GM19463 (cell line): Measurements from ENCODE around the gene DUSP10.

Experiments used
- ATAC-seq: cut with Tn5 transposase; IDR thresholded peaks from one replicate; pipeline ENCODE4 v1.9.1; 2021; ENCODE audit warnings: mild to moderate bottlenecking, moderate library complexity; ENCODE audit not compliant: unreplicated experiment

The DUSP10 gene

DNA sequence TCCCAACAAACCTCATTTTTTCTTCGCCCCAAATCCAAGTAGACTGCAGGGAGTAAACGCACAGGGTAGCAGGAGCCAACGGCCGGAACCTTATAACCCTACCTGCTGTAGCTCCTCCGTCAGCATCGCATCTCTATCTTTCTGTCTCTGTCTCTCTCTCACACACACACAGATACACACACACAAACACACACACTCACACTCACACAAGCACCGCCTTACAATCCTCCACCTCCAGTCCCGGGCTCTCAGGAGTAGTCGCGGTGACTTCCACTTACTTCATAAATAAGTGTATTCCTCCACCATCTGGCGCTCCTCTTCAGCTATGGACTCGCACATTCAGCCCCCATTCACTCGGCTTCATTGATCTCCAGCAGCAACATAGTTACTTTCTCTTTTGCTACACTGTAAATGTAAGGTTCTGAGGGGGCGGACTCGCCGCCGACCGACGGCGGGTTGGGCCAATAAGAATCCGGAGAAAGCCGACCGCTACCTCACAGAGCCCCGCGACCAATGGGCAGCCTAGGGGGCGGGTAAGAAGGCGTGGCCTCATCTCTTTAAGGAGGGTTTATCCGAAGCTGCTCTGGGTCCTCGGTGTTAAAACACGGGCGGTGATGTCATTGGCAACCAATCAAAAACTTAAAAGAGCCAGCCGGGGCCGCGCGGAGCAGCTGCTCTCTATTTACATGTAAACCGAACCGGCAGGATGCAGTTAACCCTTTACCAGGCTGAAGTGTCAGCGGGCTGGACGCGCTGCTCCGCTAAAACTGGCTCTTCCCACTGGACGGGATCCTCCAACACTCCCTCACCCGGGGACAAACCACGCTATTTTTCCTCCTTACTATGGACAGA, at the start of gene DUSP10:
Gene DUSP10, minus strand, starts transcription at position 387 of the 852 bp plus-strand sequence. CDS start 2,345 bp downstream, outside the sequence.
- ATAC-seq: peak; percentile 78

DNA sequence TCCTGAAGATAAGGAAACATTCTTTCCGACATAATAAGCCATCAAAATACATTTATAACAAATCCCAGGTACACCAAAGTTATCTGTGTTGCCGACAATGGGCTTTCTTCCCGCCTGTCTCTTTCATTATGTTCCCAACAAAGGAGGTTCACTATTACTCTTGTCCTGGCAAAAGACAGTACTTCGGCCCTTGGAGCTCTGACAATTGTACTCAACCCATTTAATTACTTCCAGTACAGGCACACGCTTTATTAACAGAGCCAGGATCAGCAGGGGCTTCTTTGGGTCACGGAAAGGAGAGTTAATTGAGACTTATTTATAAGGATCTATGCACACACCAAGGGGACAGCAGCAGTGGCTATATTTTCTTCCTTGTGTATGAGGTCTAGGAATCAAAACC, 46.6 kb upstream of the DUSP10 start:
- no peak for ATAC-seq

DNA sequence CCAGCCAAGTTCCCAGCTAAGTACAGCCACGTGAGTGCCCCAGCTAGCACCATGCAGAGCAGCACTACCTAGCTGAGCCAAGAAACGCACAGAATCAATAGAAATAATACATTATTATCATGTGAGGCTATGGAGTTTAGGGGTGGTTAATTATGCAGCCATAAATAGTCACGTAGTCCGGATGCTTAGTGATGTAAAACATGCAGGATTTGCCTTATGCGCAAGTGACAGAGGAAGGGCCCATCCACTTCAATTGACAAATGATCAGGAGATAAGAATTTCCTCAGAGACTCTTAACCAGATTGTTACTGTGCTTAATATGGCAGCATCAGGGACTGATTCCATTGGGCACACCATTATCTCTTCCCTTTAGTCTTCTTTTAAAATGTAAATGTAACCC, 44.8 kb upstream of the DUSP10 start:
- ATAC-seq: no peak

DNA sequence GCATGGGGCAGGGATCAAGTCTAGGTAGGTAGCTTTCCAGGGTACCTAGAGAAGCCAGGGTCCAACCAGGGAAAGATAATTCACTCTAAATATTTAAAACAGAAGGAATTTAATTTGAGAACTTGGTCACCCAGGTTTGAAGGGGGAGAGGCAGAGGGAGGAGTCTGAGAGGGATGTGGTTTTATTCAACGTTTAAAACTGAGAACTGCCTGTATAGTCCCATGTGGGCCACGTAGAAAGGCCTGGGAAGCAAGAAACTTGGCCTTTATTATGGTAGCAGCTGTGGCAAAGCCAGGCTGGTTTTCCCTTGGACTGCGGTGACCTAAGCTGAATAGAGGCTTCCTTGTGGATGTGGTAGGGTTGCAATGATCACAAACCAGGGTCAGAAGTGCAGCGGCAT, 42.0 kb upstream of the DUSP10 start:
- no peak for ATAC-seq

DNA sequence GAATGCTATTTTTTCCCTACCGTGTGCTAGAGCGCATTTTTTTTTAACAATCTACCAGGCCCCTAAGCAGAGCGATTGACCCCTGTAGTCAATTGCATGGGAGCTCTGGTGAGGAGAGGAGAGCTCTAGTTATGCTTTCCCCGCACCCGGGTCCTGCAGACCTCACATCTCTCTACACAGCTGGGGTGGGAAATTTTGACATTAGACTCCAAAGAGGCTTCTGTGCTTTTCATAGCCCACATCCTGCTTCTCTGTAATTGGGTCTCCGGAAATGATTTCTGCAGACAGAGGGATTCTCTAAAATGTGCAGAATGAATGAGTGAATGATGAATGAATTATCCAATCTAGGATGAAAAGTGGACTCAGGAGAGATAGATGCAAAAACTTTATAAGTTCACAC, 41.5 kb upstream of the DUSP10 start:
- ATAC-seq: no peak

DNA sequence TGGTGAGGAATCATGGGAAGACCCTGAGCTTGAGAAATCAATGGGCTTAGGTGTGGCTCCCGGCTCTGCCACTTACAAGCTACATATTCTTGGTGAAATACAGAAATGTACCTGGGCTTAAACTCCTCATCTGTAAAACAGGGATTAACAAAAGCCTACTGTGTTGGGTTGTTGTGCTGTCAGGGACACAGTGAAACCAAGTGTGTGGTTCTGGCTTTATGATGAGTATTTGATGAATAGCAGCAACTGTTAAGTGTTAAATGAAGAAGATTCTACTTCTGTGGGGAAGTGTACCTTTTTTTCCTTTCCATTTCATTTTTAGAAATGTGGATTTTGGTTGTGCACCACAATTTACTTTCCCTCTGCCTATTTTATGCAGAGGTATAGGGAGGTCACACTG, 41.1 kb upstream of the DUSP10 start:
- ATAC-seq: no peak

DNA sequence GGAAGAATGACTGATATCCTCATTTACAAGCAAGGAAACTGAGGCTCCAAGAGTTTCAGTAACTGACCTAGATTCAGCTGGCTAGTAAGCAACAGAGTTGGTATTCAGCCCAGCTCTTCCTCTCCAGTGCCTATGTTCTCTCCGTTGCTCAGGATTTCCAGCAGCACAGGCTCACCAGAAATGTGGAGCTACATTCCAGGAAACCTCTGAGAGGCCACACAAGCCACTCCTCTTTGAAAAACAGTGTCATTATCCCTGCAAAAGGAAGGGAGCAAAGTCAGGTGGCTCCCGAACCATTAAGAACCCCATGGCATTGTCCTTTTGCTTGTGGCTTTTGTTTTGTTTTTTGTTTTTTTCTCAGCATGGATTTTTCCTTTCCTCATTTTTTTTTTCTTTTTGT, 40.6 kb upstream of the DUSP10 start:
- ATAC-seq: no peak

DNA sequence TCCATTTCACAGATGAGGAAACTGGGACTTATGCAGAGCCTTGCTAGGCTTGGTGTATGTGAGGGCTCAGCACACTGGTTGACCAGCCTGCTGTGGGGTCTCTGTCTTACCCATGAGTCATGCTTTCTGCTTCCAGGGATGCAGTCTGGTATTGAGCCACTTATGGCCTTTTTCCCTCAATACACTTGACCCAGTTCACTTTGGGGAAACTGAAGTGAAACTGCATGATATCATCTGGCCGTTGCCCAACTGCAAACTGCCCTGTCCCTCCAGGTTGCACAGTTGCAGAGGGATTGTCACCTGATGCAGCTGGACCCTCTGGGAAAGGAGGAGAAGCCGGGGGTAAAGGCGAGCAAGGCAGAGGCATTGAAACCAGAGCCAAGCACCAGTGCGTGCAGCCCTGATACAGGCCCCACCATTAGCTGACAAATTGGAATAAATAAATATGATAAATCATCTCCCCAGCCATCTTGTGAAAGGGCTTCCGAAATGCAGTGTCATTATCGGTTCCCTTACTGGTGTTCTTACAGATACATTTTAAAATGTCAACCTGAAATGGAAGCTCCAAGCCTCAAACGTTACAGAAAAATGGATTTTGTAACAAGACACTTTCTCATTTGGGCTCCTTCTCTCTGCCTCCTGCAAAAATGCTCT, 39.3 kb upstream of the DUSP10 start:
- no peak for ATAC-seq

DNA sequence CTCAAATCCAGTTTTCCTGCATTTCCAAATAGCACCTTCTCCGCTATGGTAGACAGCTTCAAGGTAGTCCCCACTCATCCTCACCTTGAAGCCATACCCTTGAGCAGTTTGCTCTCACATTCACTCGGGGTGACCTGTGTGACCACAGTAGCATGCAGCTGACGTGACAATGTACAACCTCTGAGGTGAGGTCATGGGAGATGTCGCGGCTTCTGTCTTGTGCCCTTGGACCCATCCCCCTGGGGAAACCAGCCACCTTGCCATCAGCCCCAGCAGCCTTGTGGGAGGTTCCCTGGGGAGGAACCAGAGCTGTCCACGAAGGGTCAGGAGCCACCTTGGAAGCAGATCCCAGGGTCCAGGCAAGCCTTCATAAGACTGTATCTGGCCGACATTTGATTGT, 38.3 kb upstream of the DUSP10 start:
- no peak for ATAC-seq

DNA sequence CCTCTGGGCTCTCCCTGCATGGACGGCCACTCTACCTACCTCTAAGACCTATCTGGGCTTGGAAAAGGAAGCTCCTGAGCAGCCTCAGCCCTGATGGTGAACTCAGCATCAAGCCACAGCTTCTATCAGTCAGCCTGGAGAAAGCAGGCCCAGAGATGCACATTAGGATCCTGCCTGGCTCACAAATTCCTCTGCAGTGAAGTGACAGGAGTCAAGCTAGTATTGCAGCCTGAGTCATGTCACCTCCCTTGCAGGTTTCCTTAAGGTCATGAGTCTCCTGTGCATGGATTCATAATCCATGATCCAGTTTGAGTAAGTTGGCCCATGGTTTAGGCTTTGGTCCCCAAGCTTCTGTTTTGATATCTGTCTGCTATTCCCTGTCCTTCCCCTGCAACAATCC, 37.9 kb upstream of the DUSP10 start:
- no peak for ATAC-seq

DNA sequence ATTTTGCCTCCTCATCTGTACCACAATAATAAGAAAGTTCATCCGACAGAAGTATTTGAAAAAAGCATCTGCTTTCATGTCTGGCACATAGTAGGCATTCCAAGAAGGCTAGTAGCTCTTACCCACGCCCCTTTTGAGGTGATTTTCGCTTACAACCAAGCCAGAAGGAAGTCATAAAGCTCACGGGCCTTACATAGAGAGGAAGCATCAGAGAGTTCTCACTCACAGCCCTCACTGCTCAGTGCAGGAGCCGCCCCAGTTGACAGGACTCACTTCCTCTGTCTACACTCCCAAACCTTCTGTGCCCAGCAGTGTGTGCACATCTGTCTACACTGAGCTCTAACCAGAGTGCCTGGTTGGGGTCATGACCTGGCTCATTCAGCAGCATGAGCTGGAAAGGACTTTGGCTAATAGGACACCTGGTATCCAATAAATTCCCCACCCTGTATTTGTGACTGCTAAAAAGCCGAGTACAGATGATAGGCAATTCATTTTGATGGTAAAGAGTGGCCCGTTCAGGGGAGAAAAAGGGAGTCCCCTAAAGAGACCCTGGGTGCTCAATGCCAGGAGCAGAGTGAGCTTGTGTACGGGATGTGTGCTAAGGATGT, 36.8 kb upstream of the DUSP10 start:
- ATAC-seq: peak; percentile 23

DNA sequence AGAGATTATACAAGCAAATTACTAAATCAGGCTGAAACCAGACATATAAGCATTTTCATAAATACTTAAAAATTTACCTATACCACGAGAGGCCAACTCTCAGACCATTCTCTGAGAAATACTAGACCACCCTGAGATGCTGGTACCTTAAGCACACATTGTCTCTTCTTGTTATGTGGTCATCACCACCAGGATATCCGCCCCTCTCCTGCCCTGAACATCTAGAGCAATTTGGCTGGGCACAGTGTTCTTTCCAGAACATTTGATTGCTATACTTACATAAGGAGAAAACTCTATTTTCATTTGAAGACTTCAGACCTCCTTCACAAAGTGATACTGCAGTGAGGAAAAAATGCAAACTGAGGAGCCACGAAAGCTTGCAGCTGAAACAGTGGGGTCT, 36.2 kb upstream of the DUSP10 start:
- ATAC-seq: peak; percentile 18

DNA sequence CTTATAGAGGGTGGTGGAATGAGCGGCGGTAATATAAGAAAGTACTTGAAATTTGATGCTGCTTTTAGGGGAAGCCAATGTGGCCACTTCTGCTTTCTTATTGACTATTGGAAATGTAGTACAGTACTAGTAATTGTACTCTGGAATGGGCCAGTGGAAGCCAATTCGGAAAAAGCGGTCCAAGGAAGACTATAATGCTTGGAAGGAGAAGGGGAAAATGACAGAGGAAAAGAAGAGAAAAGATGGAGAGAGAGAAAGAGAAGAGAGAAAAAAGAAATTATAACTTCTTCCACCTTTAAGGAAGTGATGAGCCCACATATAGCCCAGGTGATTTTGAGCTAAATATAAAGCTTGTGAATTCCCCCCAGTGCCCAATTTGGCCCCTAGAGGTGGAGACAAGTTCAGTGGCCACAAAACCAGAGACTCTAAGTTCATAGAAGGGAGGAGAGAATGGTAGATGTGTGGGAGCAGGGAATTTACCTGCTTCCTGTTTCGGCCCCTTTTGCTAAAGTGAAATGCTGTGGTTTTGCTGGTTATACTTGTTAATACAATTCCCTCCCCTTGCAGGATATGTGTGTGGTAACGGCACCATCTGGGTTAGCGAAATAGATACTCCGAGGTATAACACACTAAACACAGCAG, 35.7 kb upstream of the DUSP10 start:
- ATAC-seq: peak; percentile 55

DNA sequence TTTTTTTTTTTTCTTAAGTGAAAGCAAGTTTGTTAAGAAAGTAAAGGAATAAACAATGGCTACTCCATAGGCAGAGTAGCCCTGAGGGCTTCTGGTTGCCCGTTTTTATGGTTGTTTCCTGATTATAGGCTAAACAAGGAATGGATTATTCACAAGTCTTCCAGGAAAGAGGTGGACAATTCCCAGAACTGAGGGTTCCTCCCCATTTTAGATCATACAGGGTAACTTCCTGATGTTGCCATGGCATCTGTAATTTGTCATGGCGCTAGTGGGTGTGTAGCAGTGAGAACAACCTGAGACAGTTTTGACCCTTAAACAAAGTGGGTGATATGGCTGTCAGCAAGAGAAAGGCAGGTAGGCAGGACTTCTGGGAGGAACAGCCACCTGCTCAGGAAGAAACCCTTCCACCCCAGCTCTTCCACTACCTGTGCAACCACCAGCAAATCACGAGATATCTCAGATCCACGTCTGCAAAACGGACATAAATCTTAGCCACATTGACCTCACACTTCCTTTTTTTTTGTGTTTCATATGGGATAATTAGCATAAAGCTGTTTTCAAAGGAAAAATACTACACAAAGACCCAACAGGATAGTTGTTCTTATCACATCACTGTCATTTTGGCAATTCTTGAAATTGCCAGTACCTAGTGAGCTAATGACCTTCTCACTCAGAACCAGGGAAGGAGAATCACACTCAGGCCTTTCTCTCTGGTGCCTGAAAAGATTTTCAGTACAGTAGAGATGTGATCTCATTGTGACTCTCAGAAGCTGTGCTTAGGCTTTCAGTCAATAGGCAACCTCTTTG, 34.8 kb upstream of the DUSP10 start:
- ATAC-seq: peak; percentile 27

DNA sequence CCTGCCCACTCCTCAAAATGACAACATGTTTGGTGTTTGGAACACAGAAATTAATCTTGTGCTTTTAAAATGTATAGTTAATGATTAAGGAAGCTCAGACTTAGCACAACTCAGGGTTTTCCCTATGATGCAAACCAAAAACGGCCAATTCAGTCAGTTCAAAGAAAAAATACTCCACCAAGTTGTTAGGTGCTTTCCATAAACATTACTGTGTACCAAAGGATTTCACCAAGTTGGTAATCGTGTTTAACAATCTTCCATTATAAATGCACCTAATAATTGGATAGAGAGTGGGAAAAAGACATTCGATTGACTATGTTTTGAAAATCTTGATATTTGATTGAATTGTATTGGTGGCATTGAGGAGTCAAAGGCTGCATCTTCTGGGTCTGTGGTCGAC, 33.3 kb upstream of the DUSP10 start:
- no peak for ATAC-seq

DNA sequence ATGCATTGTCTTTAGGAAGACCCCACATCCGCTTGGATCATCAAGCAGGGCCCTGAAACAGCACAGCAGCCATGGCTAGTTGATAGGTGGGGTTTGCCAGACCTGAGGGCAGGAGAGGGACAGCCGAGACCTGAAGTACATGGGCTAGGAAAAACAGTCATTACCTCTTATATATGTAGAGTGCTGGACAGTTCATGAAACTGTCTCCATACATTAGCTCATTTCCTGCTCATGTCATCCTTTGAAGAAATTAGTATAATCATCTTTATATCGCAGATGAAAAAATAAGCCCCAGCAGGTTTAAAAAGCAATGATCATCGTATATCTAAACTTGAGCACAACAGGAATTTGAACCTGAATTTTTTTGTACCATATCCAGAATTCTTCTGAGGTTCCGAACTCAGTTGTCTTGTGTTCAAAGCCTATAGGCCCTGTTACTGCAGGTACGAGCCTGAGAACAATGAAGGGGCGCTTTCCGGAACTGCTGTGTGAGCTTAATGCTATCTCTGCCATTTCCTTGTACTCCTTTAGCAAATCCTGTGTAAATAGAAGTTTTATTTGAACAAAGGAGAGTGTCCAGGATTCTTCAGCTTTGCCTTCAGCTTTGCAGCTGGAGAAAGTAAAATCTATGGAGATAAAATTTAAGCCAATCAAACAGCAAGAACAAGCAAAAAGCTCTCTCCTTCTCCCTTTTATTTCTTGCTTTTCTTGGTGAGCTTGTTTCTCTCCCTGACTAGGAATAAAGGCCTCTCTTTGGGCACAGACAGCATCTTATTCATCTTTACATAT, 32.4 kb upstream of the DUSP10 start:
- ATAC-seq: no peak

DNA sequence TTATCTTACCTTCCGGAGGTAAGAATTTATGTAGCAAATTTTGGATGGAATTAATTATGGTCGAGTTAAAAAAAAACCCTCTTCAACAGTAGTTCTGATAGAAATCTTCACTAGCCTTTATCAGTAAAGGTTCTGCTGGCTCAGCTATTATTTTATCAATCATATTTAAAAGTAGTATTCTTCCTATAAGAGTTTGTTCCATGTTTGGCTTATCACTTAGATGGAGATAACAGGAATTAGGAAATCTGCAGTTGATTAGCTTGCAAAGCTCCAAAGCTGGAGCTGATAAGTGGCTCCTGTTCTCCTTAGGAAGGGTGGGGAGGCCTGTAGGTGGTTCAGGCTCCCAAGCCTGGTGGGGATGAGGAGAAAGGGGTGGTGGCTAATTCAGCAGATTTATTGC, 31.5 kb upstream of the DUSP10 start:
- no peak for ATAC-seq

DNA sequence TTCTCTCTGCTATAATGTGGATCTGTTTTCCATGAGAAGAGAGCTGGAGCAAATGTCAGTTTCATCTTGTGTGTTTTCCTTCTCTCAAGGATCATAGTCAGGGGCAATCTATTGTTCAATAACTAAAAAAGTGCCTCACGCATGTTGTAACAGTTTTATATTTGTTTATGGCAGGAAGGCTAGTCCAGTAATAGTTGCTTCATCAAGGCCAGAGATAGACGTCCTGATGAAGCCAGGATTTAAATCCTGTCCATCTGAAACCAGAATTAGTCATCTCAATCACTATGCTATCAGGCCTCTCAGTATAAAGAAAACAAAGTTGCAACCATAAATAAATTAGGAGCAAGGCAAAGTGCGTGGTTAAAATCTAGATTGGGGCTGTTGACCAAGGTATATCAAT, 30.2 kb upstream of the DUSP10 start:
- no peak for ATAC-seq

DNA sequence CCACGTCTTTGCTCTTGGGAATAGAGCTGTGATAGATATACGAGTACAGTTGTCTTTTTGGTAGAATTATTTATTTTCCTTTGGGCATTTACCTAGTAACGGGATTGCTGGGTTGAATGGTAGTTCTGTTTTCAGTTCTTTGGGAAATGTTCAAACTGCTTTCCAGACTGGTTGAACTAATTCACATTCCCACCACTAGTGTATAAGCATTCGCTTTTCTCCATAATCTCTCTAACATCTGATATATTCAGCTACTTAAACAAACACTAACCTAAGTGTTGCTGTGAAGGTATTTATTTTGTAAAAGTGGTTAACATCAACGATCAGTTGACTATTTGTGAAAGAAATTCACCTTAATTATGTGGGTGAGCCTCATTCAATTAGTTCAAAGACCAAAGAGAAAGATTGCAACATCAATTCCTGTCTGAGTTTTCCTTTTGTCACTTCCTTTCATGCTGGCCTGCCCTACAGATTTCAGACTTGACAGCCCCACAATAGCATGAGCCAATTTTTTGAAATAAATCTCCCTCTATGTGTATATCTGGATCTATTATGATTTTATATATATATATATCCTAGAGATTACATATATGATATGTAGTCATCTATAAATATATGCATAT, 26.7 kb upstream of the DUSP10 start:
- no peak for ATAC-seq

DNA sequence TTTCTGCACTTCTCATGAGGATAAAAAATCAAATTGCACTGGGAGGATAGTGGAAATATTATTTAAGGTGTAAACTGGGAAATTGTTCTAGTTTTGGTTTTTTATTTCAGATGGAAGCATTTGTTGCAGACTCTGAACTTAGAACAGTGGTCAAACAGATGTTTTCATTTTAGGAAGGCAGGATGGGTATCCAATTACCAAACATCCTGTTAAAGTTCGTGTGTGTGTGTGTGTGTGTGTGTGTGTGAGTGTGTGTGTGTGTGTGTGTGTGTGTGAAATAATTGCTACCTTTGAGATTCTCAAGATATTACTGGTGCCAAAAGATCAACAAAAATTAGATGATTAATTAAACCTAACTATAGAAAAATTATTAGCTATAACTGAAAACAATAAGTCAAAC, 24.3 kb upstream of the DUSP10 start:
- ATAC-seq: no peak
